Activated CD8-positive, alpha-beta memory T cell treated with anti-CD3 and anti-CD28 coated beads, Interleukin-2, amount 10 ng/mL, durations not matched to agents 7 days and 5 days (primary cell): ENCODE data around the gene EFNA2. TPM values are rescaled to one million over a fixed set of nuclear protein-coding genes. Genes with fewer than 3 reads are reported as not detected.

Source experiments
- ATAC-seq: fragments of 150-1000 bp; cut with Tn5 transposase; one replicate; pipeline ENCODE4 v1.10.0; 2021; ENCODE audit warnings: moderate library complexity
- CTCF ChIA-PET: fragments of 350-600 bp; sonication (Branson Sonifier 250); formaldehyde crosslinking; loops from one replicate; lab custom pipeline; 2021; ENCODE audit warnings: antibody characterized with exemption; lab: Charles Lee
- DNase-seq: peaks from one replicate; pipeline ENCODE4 v3.0.0-alpha.2; 2020
- H3K27ac Mint-ChIP-seq: one replicate; pipeline ENCODE4 v1.8.0; 2021; ENCODE audit warnings: mild to moderate bottlenecking, mixed read lengths
- H3K27me3 Mint-ChIP-seq: one replicate; pipeline ENCODE4 v1.8.0; 2021; ENCODE audit warnings: mixed read lengths
- H3K36me3 Mint-ChIP-seq: one replicate; pipeline ENCODE4 v1.8.0; 2021; ENCODE audit warnings: mild to moderate bottlenecking, mixed read lengths
- H3K4me1 Mint-ChIP-seq: one replicate; pipeline ENCODE4 v1.8.0; 2021; ENCODE audit warnings: mixed read lengths
- H3K4me3 Mint-ChIP-seq: one replicate; pipeline ENCODE4 v1.8.0; 2021; ENCODE audit warnings: mild to moderate bottlenecking, moderate library complexity, mixed read lengths
- H3K9me3 Mint-ChIP-seq: one replicate; pipeline ENCODE4 v1.8.0; 2022; ENCODE audit warnings: low read depth, mixed read lengths
- total RNA-seq, 2 experiments: library from RNA; stranded (reverse); gene quantifications; one replicate each; pipeline ENCODE4 v1.2.3, GENCODE V29; 2021

EFNA2 gene
- total RNA-seq, 2 experiments from 2014 or later = not detected

- Mint-ChIP-seq H3K27me3 (no peaks in the 10 kb centered on the region), H3K4me3 (peak overlapping the region; percentile 28), H3K36me3 (peaks cover 46% of the 10 kb centered on the region), H3K4me1 (peaks cover 61% of the 10 kb centered on the region), H3K27ac (peak overlapping the region; percentile 75), H3K9me3 (no peaks in the 10 kb centered on the region)
- DNase-seq (no peak), ATAC-seq (no peak)
- CTCF ChIA-PET = interaction anchor here (0.6 to 4.3 kb wide), 4 partner anchors 14 to 30 kb away, joined by 3 to 32 read pairs (median 4); no protein-coding TSS in a partner anchor
Observed at GRCh38 chr19:1273263-1274041, 12.2 kb upstream of the EFNA2 start.

- H3K27me3 Mint-ChIP-seq = no peaks in the 10 kb centered on the region
- H3K4me1 Mint-ChIP-seq = peaks cover 56% of the 10 kb centered on the region
- H3K9me3 Mint-ChIP-seq = no peaks in the 10 kb centered on the region
- CTCF ChIA-PET = interaction anchor here (0.6 to 4.3 kb wide), 4 partner anchors 14 to 31 kb away, joined by 3 to 32 read pairs (median 4); no protein-coding TSS in a partner anchor
- H3K36me3 Mint-ChIP-seq = peaks cover 46% of the 10 kb centered on the region
- peak overlapping the region; percentile 64 for H3K27ac Mint-ChIP-seq
- DNase-seq (no peak), ATAC-seq (no peak)
- H3K4me3 Mint-ChIP-seq = peak overlapping the region; percentile 55
Observed at GRCh38 chr19:1274081-1274851, 11.4 kb upstream of the EFNA2 start.

DNA sequence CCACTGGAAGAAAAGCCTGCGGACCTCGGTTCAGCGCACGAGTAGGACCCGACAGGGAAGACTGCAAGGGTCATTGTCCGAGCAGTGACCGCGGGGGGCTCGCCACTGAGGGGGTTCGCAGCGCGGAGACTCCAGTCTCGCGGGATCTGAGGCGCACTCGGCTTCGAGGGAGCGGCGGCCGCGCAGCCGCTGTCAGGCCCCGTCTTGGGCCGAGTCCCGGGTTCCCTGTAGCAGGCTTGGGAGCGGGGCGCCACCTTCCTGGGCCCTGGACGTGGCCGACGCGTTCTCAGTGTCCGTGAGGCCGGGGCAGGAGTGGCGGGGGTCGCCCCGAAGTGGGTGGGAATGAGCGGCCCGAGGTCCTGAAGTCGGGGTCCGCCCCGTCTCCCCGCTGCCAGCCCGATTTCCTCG lies 10.8 kb upstream of the EFNA2 start:
- Mint-ChIP-seq H3K27ac (peak overlapping the region; percentile 64), H3K4me3 (peak overlapping the region; percentile 55), H3K36me3 (peaks cover 48% of the 10 kb centered on the region), H3K4me1 (peaks cover 59% of the 10 kb centered on the region), H3K9me3 (no peaks in the 10 kb centered on the region), H3K27me3 (no peaks in the 10 kb centered on the region)
- ATAC-seq = no peak
- no peak for DNase-seq
- CTCF ChIA-PET = interaction anchor here (1.0 to 4.3 kb wide), 7 partner anchors 9 to 34 kb away, joined by 3 to 32 read pairs (median 4); no protein-coding TSS in a partner anchor

DNA sequence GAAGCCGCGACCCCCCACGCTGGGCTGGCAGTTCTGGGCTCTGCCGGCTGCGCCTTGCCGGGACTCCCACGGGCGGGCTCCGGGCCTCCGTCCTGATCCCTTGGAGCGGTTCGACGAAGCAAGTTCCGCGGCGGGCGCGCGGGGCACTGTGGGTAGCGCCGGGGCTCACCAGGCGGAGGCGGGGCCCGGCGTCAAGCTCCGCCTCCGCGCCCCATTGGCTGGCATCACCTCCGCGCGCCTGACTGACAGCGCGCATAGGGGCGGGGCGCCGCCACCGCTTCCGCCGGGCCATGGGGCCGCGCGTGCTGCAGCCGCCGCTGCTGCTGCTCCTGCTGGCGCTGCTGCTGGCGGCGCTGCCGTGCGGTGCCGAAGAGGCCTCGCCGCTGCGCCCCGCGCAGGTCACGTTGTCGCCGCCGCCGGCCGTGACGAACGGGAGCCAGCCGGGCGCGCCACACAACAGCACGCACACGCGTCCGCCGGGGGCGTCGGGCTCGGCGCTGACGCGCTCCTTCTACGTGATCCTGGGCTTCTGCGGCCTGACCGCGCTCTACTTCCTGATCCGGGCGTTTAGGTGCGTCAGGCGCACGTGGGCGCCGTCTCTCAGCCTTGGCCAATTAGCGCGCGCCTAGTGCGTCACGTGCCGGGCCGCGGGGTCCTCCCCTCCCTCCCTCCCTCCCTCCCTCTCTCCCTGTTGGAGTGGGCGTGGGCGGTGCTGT lies 10.3 kb upstream of the EFNA2 start, which contains the start of gene FAM174C:
Gene FAM174C (plus strand): TSS at position 271 of the 716 bp plus-strand sequence. CDS start 20 bp downstream, at position 291.
- peaks cover 56% of the 10 kb centered on the region for H3K4me1 Mint-ChIP-seq
- DNase-seq = peak; percentile 98
- H3K27me3 Mint-ChIP-seq = no peaks in the 10 kb centered on the region
- no peaks in the 10 kb centered on the region for H3K9me3 Mint-ChIP-seq
- peak within 1 kb of the TSS; percentile 74 for H3K4me3 Mint-ChIP-seq
- peaks cover 43% of the 10 kb centered on the region for H3K36me3 Mint-ChIP-seq
- peak; percentile 87 for ATAC-seq
- CTCF ChIA-PET = interaction anchor here (1.0 to 1.5 kb wide), 5 partner anchors 9 to 35 kb away, joined by 3 to 16 read pairs (median 4); no protein-coding TSS in a partner anchor
- H3K27ac Mint-ChIP-seq = peak within 1 kb of the TSS; percentile 88

GRCh38 chr19:1275976-1276627 lies 9.6 kb upstream of the EFNA2 start:
- ATAC-seq = no peak
- H3K9me3 Mint-ChIP-seq = no peaks in the 10 kb centered on the region
- peaks cover 37% of the 10 kb centered on the region for H3K36me3 Mint-ChIP-seq
- peaks cover 50% of the 10 kb centered on the region for H3K4me1 Mint-ChIP-seq
- H3K27me3 Mint-ChIP-seq = no peaks in the 10 kb centered on the region
- H3K4me3 Mint-ChIP-seq = peak overlapping the region; percentile 74
- H3K27ac Mint-ChIP-seq = peak overlapping the region; percentile 88
- no peak for DNase-seq
- CTCF ChIA-PET = interaction anchor here (0.6 to 1.5 kb wide), 4 partner anchors 10 to 517 kb away, joined by 3 to 12 read pairs (median 4); no protein-coding TSS in a partner anchor

DNA sequence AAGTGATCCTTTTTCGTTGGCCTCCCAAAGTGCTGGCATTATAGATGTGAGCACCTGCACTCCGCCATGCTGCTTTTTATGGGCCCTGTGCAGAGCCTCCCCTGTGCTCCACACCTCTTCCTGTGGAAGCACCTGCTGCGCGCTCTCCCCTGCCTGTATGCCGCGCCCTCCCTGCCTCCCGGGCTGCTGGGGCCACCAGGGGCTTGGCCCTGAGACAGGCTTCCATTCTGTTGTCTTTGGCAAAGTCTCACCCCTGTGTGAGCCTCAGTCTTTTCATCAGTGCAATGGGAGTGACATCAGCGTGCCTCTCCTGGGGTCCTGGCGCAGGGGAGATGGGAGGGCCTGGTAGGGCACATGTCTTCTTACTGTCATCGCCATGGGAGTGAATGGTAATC lies 9.0 kb upstream of the EFNA2 start:
- Mint-ChIP-seq H3K4me1 (peaks cover 44% of the 10 kb centered on the region), H3K9me3 (no peaks in the 10 kb centered on the region)
- peak; percentile 62 for DNase-seq

GRCh38 chr19:1277061-1277460 lies 8.6 kb upstream of the EFNA2 start:
- no peak for DNase-seq
- H3K4me3 Mint-ChIP-seq = peak overlapping the region; percentile 74
- CTCF ChIA-PET = interaction anchor here (0.9 to 5.1 kb wide), 3 partner anchors 33 to 160 kb away, joined by 3 to 40 read pairs (median 7); no protein-coding TSS in a partner anchor
- H3K27me3 Mint-ChIP-seq = no peaks in the 10 kb centered on the region
- no peak for ATAC-seq
- peaks cover 27% of the 10 kb centered on the region for H3K36me3 Mint-ChIP-seq
- peak overlapping the region; percentile 88 for H3K27ac Mint-ChIP-seq
- no peaks in the 10 kb centered on the region for H3K9me3 Mint-ChIP-seq
- H3K4me1 Mint-ChIP-seq = peaks cover 40% of the 10 kb centered on the region

More for the DNA sequence above, 9.0 kb upstream of the EFNA2 start:
- no peak for ATAC-seq
- Mint-ChIP-seq H3K27ac (peak overlapping the region; percentile 88), H3K27me3 (no peaks in the 10 kb centered on the region), H3K36me3 (peaks cover 31% of the 10 kb centered on the region), H3K4me3 (peak overlapping the region; percentile 74)
- CTCF ChIA-PET = interaction anchor here (0.6 to 5.1 kb wide), 3 partner anchors 30 to 517 kb away, joined by 3 to 40 read pairs (median 3); no protein-coding TSS in a partner anchor

DNA sequence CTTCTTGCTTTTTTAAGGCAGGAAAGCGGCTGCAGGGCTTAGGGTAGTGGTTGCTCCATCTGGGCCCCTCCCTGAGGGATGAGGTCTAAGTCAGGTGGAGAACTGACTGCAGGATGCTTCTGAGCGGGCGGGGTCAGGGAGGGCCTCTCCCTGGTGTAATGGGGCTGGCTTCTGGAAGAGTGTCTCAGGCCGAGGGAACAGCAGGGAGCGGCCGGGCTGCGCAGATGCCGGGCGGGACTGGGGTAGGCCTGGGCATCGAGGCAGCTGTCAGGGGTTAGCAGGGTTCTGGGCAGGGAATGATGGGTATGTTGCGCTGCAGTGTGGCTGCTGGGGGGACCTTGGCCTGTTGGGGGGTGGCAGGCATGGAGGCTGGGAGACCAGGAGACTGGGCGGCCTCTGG lies 7.6 kb upstream of the EFNA2 start:
- H3K27ac Mint-ChIP-seq = no peak overlapping the region
- DNase-seq = no peak
- CTCF ChIA-PET = interaction anchor here (0.9 to 5.1 kb wide), 3 partner anchors 34 to 159 kb away, joined by 3 to 40 read pairs (median 7); no protein-coding TSS in a partner anchor
- ATAC-seq = no peak
- no peak overlapping the region for H3K4me3 Mint-ChIP-seq
- no peaks in the 10 kb centered on the region for H3K27me3 Mint-ChIP-seq
- H3K36me3 Mint-ChIP-seq = peaks cover 18% of the 10 kb centered on the region
- H3K9me3 Mint-ChIP-seq = no peaks in the 10 kb centered on the region
- peaks cover 31% of the 10 kb centered on the region for H3K4me1 Mint-ChIP-seq

- peaks cover 10% of the 10 kb centered on the region for H3K36me3 Mint-ChIP-seq
- H3K9me3 Mint-ChIP-seq = no peaks in the 10 kb centered on the region
- H3K27ac Mint-ChIP-seq = no peak overlapping the region
- H3K4me3 Mint-ChIP-seq = no peak overlapping the region
- H3K4me1 Mint-ChIP-seq = peaks cover 24% of the 10 kb centered on the region
- CTCF ChIA-PET = interaction anchor here (0.6 to 5.1 kb wide), 27 partner anchors 8 to 445 kb away, joined by 3 to 40 read pairs (median 4); partner anchors contain the start of genes ATP5F1D and CIRBP
- H3K27me3 Mint-ChIP-seq = peaks cover 2% of the 10 kb centered on the region
- DNase-seq = no peak
- ATAC-seq = no peak
Observed at GRCh38 chr19:1278713-1279660, 6.7 kb upstream of the EFNA2 start.

GRCh38 chr19:1279782-1280341 lies 5.8 kb upstream of the EFNA2 start:
- ATAC-seq = no peak
- Mint-ChIP-seq H3K27ac (no peak overlapping the region), H3K27me3 (peaks cover 10% of the 10 kb centered on the region), H3K4me3 (no peak overlapping the region), H3K4me1 (peaks cover 19% of the 10 kb centered on the region), H3K36me3 (peaks cover 5% of the 10 kb centered on the region), H3K9me3 (no peaks in the 10 kb centered on the region)
- DNase-seq = peak; percentile 88
- CTCF ChIA-PET = interaction anchor here (0.6 to 5.1 kb wide), 27 partner anchors 9 to 444 kb away, joined by 3 to 40 read pairs (median 4); partner anchors contain the start of genes ATP5F1D and CIRBP
